SK-N-SH (cell line): ENCODE results near the gene EPHB2. TPM values are rescaled to one million over a fixed set of nuclear protein-coding genes. Genes with fewer than 3 reads are reported as not detected.

Experiments used
- CTCF ChIA-PET: fragments of 300-600, 350-600 bp; formaldehyde crosslinking; extraction: SDS; loops from one replicate; lab custom pipeline; 2021; lab: Yijun Ruan, JAX
- POLR2A ChIA-PET: fragments of 350-600 bp; sonication (Branson Sonifier 250); formaldehyde crosslinking; extraction: SDS; loops from one replicate; lab custom pipeline; 2020; ENCODE audit warnings: antibody characterized with exemption, inconsistent platforms; lab: Yijun Ruan, JAX
- DNase-seq: peaks from one replicate; pipeline ENCODE4 v3.0.0; 2012
- H2AFZ ChIP-seq: fragments of 200-600 bp; sonication (generic); 2 replicates; pipeline ENCODE4 v1.8.1; 2016; ENCODE audit warnings: antibody characterized with exemption, mild to moderate bottlenecking, low read depth
- H3F3A ChIP-seq: fragments of 200-600 bp; sonication (generic); replicated peaks from 2 replicates; pipeline ENCODE3; 2016; ENCODE audit warnings: antibody characterized with exemption, mild to moderate bottlenecking; ENCODE audit not compliant: insufficient read depth
- H3K27ac ChIP-seq, 2 experiments: fragments of 200-500 bp in 1 of 2; fragments of 200-600 bp in 1 of 2; sonication (Bioruptor generic) in 1 of 2; sonication (generic), shearing (Covaris generic) in 1 of 2; 2 replicates each; pipeline versions ENCODE4 v1.5.1 to v1.6.1; 2014 to 2016; ENCODE audit warnings: low read depth in 2 of 2, inconsistent platforms in 1 of 2, low read length in 1 of 2, mild to moderate bottlenecking in 1 of 2, mixed read lengths in 1 of 2
- H3K27me3 ChIP-seq: fragments of 200-600 bp; sonication (generic), shearing (Covaris generic); 2 replicates; pipeline ENCODE4 v1.6.1; 2016; ENCODE audit warnings: mixed run types; ENCODE audit not compliant: insufficient read depth
- H3K36me3 ChIP-seq, 2 experiments: fragments of 200-500 bp in 1 of 2; fragments of 200-600 bp in 1 of 2; sonication (Bioruptor generic) in 1 of 2; sonication (generic) in 1 of 2; replicated peaks in 1 of 2; 2 replicates each; pipeline versions ENCODE3 to v1.5.1; 2014 to 2016; ENCODE audit warnings: low read length in 1 of 2, mild to moderate bottlenecking in 1 of 2; ENCODE audit not compliant: insufficient read depth in 2 of 2, control insufficient read depth in 1 of 2
- H3K4me1 ChIP-seq, 2 experiments: fragments of 200-500 bp in 1 of 2; fragments of 200-600 bp in 1 of 2; sonication (Bioruptor generic) in 1 of 2; sonication (generic), shearing (Covaris generic) in 1 of 2; 2 replicates each; pipeline versions ENCODE4 v1.5.1 to v1.6.1; 2014 to 2016; ENCODE audit warnings: low read depth in 1 of 2, low read length in 1 of 2, mixed run types in 1 of 2; ENCODE audit not compliant: insufficient read depth in 2 of 2, control insufficient read depth in 1 of 2
- H3K4me2 ChIP-seq: fragments of 200-600 bp; sonication (generic), shearing (Covaris generic); 2 replicates; pipeline ENCODE4 v1.6.1; 2017; ENCODE audit warnings: mixed run types
- H3K4me3 ChIP-seq, 2 experiments: fragments of 200-500 bp in 1 of 2; fragments of 200-600 bp in 1 of 2; sonication (Bioruptor generic) in 1 of 2; sonication (generic), shearing (Covaris generic) in 1 of 2; 2 replicates each; pipeline versions ENCODE4 v1.5.1 to v1.8.1; 2014 to 2016; ENCODE audit warnings: low read depth in 2 of 2, inconsistent platforms in 1 of 2, low read length in 1 of 2, mild to moderate bottlenecking in 1 of 2, mixed read lengths in 1 of 2, moderate library complexity in 1 of 2
- H3K79me2 ChIP-seq: fragments of 200-600 bp; sonication (generic); 2 replicates; pipeline ENCODE4 v1.8.1; 2017; ENCODE audit warnings: mild to moderate bottlenecking; ENCODE audit not compliant: insufficient read depth
- H3K9ac ChIP-seq: fragments of 200-600 bp; sonication (generic); 2 replicates; pipeline ENCODE4 v1.6.1; 2017; ENCODE audit warnings: mixed run types
- H3K9me2 ChIP-seq: fragments of 200-600 bp; sonication (generic); 2 replicates; pipeline ENCODE4 v1.6.1; 2017; ENCODE audit warnings: mixed run types
- H3K9me3 ChIP-seq: fragments of 200-600 bp; sonication (generic); 2 replicates; pipeline ENCODE4 v1.6.1; 2017; ENCODE audit warnings: mixed run types, mild to moderate bottlenecking, moderate library complexity
- H4K20me1 ChIP-seq: fragments of 200-600 bp; sonication (generic); 2 replicates; pipeline ENCODE4 v1.6.1; 2017; ENCODE audit warnings: mild to moderate bottlenecking, mixed run types; ENCODE audit not compliant: insufficient read depth
- CHD2 ChIP-seq: fragments of 150-350 bp; IDR thresholded peaks from 2 replicates; pipeline ENCODE4 v1.6.1; 2018; ENCODE audit warnings: low read length; ENCODE audit not compliant: partially characterized antibody
- ELF1 ChIP-seq: IDR thresholded peaks from 2 replicates; pipeline ENCODE4 v1.4.0; 2012
- FOSL2 ChIP-seq: IDR thresholded peaks from 2 replicates; pipeline ENCODE4 v1.4.0; 2012; ENCODE audit warnings: low read depth, mild to moderate bottlenecking, moderate library complexity, borderline replicate concordance
- FOXJ3 ChIP-seq: sonication (generic); formaldehyde crosslinking; IDR thresholded peaks from 2 replicates; pipeline ENCODE4 v1.5.1; 2020; ENCODE audit warnings: mild to moderate bottlenecking, missing genetic modification reagents
- FOXM1 ChIP-seq: IDR thresholded peaks from 2 replicates; pipeline ENCODE4 v1.4.0; 2012; ENCODE audit warnings: low read depth, mild to moderate bottlenecking
- JUND ChIP-seq: IDR thresholded peaks from 2 replicates; pipeline ENCODE4 v1.4.0; 2012
- MXI1 ChIP-seq: IDR thresholded peaks from 2 replicates; pipeline ENCODE4 v1.6.1; 2012; ENCODE audit warnings: mild to moderate bottlenecking, low read depth, low read length, improper control_type of control experiment
- NFIC ChIP-seq: IDR thresholded peaks from 2 replicates; pipeline ENCODE4 v1.4.0; 2012; ENCODE audit warnings: borderline replicate concordance
- POLR2AphosphoS5 ChIP-seq: IDR thresholded peaks from 2 replicates; pipeline ENCODE4 v1.6.1; 2012; ENCODE audit warnings: low read depth, low read length
- RCOR1 ChIP-seq: fragments of 150-350 bp; IDR thresholded peaks from 2 replicates; pipeline ENCODE4 v1.6.1; 2017; ENCODE audit warnings: antibody characterized with exemption, low read length
- TAF1 ChIP-seq: IDR thresholded peaks from 2 replicates; pipeline ENCODE4 v1.6.1; 2012; ENCODE audit warnings: low read depth, mild to moderate bottlenecking, low read length, moderate library complexity, borderline replicate concordance
- TCF12 ChIP-seq: IDR thresholded peaks from 2 replicates; pipeline ENCODE4 v1.4.0; 2012
- TEAD4 ChIP-seq: IDR thresholded peaks from 2 replicates; pipeline ENCODE4 v1.4.0; 2012; ENCODE audit warnings: mild to moderate bottlenecking, borderline replicate concordance; ENCODE audit not compliant: insufficient read depth
- YY1 ChIP-seq: IDR thresholded peaks from 2 replicates; pipeline ENCODE4 v1.4.0; 2012; ENCODE audit warnings: low read depth, mild to moderate bottlenecking
- WGBS: methylation state at CpG from one replicate; pipeline ENCODE4 v1.1.6; 2017; ENCODE audit warnings: low lambda C conversion rate; 5-methylcytosine and 5-hydroxymethylcytosine counted together
- polyA plus RNA-seq, 3 experiments: library from polyadenylated mRNA; depleted of rRNA; stranded (reverse); fragments of >200 nt; gene quantifications; 2 replicates each; pipeline ENCODE4 v1.2.3, GENCODE V29; 2012
- TF ChIP-seq, protein P1 (sequence below): IDR thresholded peaks from 2 replicates; pipeline ENCODE4 v1.6.1; 2012; ENCODE audit warnings: mild to moderate bottlenecking, low read depth, low read length, moderate library complexity
- TF ChIP-seq, protein P2 (sequence below): fragments of 150-350 bp; IDR thresholded peaks from 2 replicates; pipeline ENCODE4 v1.6.1; 2016; ENCODE audit warnings: mild to moderate bottlenecking, low read depth, low read length
- TF ChIP-seq, protein P3 (sequence below): IDR thresholded peaks from 2 replicates; pipeline ENCODE4 v1.4.0; 2012; ENCODE audit warnings: low read depth, borderline replicate concordance
- TF ChIP-seq, protein P4 (sequence below): IDR thresholded peaks from 2 replicates; pipeline ENCODE4 v1.4.0; 2012; ENCODE audit warnings: low read depth
- TF ChIP-seq, protein P5 (sequence below): IDR thresholded peaks from 2 replicates; pipeline ENCODE4 v1.4.0; 2012; ENCODE audit warnings: low read depth, borderline replicate concordance
- TF ChIP-seq, protein P6 (sequence below): IDR thresholded peaks from 2 replicates; pipeline ENCODE4; 2012

Gene EPHB2
- polyA plus RNA-seq, 1 of the 3 experiments (the other 2 are of a cell fraction) = 25.2 TPM

DNA sequence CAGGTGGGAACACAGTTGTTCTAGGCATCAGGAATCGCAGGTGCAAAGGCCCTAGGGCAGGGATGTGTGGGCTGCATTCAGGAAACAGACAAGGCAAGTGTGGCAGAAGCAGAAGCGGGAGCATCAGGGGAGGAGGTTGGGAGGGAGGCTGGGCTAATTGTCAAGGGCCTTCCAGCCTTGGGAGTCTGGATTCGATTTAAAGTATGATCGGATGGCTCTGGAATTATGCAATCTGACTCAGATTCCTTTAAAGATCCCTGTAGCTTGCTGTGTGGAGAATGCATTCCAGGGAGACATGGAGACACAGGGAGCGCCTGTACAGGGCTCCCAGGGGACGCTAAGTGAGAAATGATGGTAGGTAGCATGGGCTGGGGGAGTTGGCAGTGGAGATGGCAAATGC, 175.6 kb downstream of the EPHB2 start:
- Histone ChIP-seq H3K27me3 (no peaks in the 10 kb centered on the region), H3F3A (peaks cover 4% of the 10 kb centered on the region), H3K9me2 (no peaks in the 10 kb centered on the region), H3K4me1 (peaks cover 0 to 9% of the 10 kb centered on the region in 2 experiments; a peak in 1 of 4 replicates), H3K36me3 (peaks cover 0 to 2% of the 10 kb centered on the region in 2 experiments), H2AFZ (no peak overlapping the region), H3K79me2 (no peaks in the 10 kb centered on the region), H3K4me2 (0 out of 2 replicates have a peak overlapping the region, but pooled peaks have one; percentile 13), H3K9me3 (no peaks in the 10 kb centered on the region), H3K27ac (peak overlapping the region in 1 of 2 experiments; percentile 52; a peak in 1 of 4 replicates), H4K20me1 (no peaks in the 10 kb centered on the region), H3K4me3 (no peak overlapping the region), H3K9ac (no peak overlapping the region)
- CTCF ChIA-PET = interaction anchor here (2.2 kb wide), 1 partner anchor 182 kb away, joined by 12 read pairs; no protein-coding TSS in a partner anchor
- TF ChIP-seq TEAD4 (0 out of 2 replicates have a peak, but pooled peaks have one; percentile 35), RCOR1 (no peak), MXI1 (no peak), FOSL2 (peak; percentile 50; the same call in 1 of the 2 replicates), YY1 (no peak), TCF12 (peak; percentile 89), FOXM1 (no peak), JUND (peak; percentile 20; the same call in 1 of the 2 replicates), POLR2AphosphoS5 (no peak), ELF1 (no peak), CHD2 (no peak), TAF1 (no peak), FOXJ3 (CRISPR knock-in tag) (no peak), NFIC (peak; percentile 59)
- TF ChIP-seq, protein P1, sequence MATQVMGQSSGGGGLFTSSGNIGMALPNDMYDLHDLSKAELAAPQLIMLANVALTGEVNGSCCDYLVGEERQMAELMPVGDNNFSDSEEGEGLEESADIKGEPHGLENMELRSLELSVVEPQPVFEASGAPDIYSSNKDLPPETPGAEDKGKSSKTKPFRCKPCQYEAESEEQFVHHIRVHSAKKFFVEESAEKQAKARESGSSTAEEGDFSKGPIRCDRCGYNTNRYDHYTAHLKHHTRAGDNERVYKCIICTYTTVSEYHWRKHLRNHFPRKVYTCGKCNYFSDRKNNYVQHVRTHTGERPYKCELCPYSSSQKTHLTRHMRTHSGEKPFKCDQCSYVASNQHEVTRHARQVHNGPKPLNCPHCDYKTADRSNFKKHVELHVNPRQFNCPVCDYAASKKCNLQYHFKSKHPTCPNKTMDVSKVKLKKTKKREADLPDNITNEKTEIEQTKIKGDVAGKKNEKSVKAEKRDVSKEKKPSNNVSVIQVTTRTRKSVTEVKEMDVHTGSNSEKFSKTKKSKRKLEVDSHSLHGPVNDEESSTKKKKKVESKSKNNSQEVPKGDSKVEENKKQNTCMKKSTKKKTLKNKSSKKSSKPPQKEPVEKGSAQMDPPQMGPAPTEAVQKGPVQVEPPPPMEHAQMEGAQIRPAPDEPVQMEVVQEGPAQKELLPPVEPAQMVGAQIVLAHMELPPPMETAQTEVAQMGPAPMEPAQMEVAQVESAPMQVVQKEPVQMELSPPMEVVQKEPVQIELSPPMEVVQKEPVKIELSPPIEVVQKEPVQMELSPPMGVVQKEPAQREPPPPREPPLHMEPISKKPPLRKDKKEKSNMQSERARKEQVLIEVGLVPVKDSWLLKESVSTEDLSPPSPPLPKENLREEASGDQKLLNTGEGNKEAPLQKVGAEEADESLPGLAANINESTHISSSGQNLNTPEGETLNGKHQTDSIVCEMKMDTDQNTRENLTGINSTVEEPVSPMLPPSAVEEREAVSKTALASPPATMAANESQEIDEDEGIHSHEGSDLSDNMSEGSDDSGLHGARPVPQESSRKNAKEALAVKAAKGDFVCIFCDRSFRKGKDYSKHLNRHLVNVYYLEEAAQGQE = no peak
- TF ChIP-seq, protein P2, sequence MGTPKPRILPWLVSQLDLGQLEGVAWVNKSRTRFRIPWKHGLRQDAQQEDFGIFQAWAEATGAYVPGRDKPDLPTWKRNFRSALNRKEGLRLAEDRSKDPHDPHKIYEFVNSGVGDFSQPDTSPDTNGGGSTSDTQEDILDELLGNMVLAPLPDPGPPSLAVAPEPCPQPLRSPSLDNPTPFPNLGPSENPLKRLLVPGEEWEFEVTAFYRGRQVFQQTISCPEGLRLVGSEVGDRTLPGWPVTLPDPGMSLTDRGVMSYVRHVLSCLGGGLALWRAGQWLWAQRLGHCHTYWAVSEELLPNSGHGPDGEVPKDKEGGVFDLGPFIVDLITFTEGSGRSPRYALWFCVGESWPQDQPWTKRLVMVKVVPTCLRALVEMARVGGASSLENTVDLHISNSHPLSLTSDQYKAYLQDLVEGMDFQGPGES = no peak
- TF ChIP-seq, protein P3, sequence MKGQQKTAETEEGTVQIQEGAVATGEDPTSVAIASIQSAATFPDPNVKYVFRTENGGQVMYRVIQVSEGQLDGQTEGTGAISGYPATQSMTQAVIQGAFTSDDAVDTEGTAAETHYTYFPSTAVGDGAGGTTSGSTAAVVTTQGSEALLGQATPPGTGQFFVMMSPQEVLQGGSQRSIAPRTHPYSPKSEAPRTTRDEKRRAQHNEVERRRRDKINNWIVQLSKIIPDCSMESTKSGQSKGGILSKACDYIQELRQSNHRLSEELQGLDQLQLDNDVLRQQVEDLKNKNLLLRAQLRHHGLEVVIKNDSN = no peak
- TF ChIP-seq, protein P4, sequence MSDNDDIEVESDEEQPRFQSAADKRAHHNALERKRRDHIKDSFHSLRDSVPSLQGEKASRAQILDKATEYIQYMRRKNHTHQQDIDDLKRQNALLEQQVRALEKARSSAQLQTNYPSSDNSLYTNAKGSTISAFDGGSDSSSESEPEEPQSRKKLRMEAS = 0 out of 2 replicates have a peak, but pooled peaks have one; percentile 19
- TF ChIP-seq, protein P5, sequence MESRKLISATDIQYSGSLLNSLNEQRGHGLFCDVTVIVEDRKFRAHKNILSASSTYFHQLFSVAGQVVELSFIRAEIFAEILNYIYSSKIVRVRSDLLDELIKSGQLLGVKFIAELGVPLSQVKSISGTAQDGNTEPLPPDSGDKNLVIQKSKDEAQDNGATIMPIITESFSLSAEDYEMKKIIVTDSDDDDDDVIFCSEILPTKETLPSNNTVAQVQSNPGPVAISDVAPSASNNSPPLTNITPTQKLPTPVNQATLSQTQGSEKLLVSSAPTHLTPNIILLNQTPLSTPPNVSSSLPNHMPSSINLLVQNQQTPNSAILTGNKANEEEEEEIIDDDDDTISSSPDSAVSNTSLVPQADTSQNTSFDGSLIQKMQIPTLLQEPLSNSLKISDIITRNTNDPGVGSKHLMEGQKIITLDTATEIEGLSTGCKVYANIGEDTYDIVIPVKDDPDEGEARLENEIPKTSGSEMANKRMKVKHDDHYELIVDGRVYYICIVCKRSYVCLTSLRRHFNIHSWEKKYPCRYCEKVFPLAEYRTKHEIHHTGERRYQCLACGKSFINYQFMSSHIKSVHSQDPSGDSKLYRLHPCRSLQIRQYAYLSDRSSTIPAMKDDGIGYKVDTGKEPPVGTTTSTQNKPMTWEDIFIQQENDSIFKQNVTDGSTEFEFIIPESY = no peak
- TF ChIP-seq, protein P6, sequence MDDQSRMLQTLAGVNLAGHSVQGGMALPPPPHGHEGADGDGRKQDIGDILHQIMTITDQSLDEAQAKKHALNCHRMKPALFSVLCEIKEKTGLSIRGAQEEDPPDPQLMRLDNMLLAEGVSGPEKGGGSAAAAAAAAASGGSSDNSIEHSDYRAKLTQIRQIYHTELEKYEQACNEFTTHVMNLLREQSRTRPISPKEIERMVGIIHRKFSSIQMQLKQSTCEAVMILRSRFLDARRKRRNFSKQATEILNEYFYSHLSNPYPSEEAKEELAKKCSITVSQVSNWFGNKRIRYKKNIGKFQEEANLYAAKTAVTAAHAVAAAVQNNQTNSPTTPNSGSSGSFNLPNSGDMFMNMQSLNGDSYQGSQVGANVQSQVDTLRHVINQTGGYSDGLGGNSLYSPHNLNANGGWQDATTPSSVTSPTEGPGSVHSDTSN = peak; percentile 14; the same call in 1 of the 2 replicates
- POLR2A ChIA-PET = interaction anchor here (0.7 kb wide), 1 partner anchor 41 kb away, joined by 3 read pairs; no protein-coding TSS in a partner anchor
- no peak for DNase-seq
- 56% methylated on average over 6 of the region's 6 CpGs for WGBS
